A549 (cell line): ENCODE data around the gene ITGB2.

ENCODE experiments used
- CHD2 ChIP-seq: fragments of 150-350 bp; IDR thresholded peaks from 2 replicates; pipeline ENCODE4 v1.6.1; 2014; ENCODE audit warnings: low read length; ENCODE audit not compliant: partially characterized antibody
- EP300 ChIP-seq, 2 experiments: fragments of >200 bp; sonication (Bioruptor Twin); formaldehyde crosslinking; IDR thresholded peaks; 2 replicates in 1 of 2; 3 replicates in 1 of 2; pipeline ENCODE4 v1.6.1; 2016 to 2017
- HDAC2 ChIP-seq: fragments of 200-600 bp; sonication (generic); IDR thresholded peaks from 2 replicates; pipeline ENCODE4 v1.6.1; 2016
- PBX3 ChIP-seq: IDR thresholded peaks from 2 replicates; pipeline ENCODE4 v1.6.1; 2012
- POLR2AphosphoS2 ChIP-seq: conservative IDR thresholded peaks from 2 replicates; pipeline ENCODE4 v1.6.1; 2012; ENCODE audit warnings: low read length, improper control_type of control experiment, inconsistent platforms
- RCOR1 ChIP-seq: fragments of 150-350 bp; IDR thresholded peaks from 2 replicates; pipeline ENCODE4 v1.6.1; 2014; ENCODE audit warnings: antibody characterized with exemption, low read length, low read depth
- TP53 ChIP-seq: fragments of 250-450 bp; sonication (Bioruptor Pico); IDR thresholded peaks from 2 replicates; pipeline ENCODE4 v1.5.0; 2021; ENCODE audit warnings: mild to moderate bottlenecking, moderate library complexity
- ZFP36 ChIP-seq: fragments of 450-650 bp; IDR thresholded peaks from 2 replicates; pipeline ENCODE4 v1.6.1; 2014; ENCODE audit warnings: borderline replicate concordance; ENCODE audit not compliant: partially characterized antibody
- TF ChIP-seq, protein P1 (sequence below): fragments of >200 bp; sonication (Bioruptor Twin); formaldehyde crosslinking; IDR thresholded peaks from 3 replicates; pipeline ENCODE4 v1.5.1; 2016

GRCh38 chr21:44946254-44947041, 25.7 kb upstream of the ITGB2 start:
- TF ChIP-seq EP300 (IDR thresholded peaks at IDR 0.05): no peak
- no peak for TF ChIP-seq RCOR1
- TF ChIP-seq HDAC2: no peak
- TF ChIP-seq, protein P1, sequence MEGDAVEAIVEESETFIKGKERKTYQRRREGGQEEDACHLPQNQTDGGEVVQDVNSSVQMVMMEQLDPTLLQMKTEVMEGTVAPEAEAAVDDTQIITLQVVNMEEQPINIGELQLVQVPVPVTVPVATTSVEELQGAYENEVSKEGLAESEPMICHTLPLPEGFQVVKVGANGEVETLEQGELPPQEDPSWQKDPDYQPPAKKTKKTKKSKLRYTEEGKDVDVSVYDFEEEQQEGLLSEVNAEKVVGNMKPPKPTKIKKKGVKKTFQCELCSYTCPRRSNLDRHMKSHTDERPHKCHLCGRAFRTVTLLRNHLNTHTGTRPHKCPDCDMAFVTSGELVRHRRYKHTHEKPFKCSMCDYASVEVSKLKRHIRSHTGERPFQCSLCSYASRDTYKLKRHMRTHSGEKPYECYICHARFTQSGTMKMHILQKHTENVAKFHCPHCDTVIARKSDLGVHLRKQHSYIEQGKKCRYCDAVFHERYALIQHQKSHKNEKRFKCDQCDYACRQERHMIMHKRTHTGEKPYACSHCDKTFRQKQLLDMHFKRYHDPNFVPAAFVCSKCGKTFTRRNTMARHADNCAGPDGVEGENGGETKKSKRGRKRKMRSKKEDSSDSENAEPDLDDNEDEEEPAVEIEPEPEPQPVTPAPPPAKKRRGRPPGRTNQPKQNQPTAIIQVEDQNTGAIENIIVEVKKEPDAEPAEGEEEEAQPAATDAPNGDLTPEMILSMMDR: no peak
- TF ChIP-seq ZFP36: no peak
- TF ChIP-seq PBX3: no peak
- TF ChIP-seq CHD2: no peak
- TF ChIP-seq POLR2AphosphoS2: no peak
- no peak for TF ChIP-seq TP53 (CRISPR knock-in tag)
